Measurements from ENCODE around the gene ST7L.

- no peak for TF ChIP-seq JUN (IDR thresholded peaks at IDR 0.05; ENCODE audit: borderline replicate concordance, insufficient read depth, insufficient read length, low read depth)
- TF ChIP-seq CTCF (IDR thresholded peaks at IDR 0.05; ENCODE audit: extremely low read depth in 1 of 2, insufficient read depth in 1 of 2, low read depth in 1 of 2, low read length in 2 of 2), result no peak
- TF ChIP-seq EZH2 (IDR thresholded peaks at IDR 0.05; ENCODE audit: borderline replicate concordance, low read depth, low read length, severe bottlenecking), result no peak
- TF ChIP-seq POLR2A (IDR thresholded peaks at IDR 0.05; ENCODE audit: low read depth, low read length), result no peak
These were observed 110.5 kb downstream of the ST7L start, which contains the start of gene WNT2B for GRCh38 chr1:112508278-112509004.
